ENCODE data around the gene ENOX1.

Gene ENOX1

DNA sequence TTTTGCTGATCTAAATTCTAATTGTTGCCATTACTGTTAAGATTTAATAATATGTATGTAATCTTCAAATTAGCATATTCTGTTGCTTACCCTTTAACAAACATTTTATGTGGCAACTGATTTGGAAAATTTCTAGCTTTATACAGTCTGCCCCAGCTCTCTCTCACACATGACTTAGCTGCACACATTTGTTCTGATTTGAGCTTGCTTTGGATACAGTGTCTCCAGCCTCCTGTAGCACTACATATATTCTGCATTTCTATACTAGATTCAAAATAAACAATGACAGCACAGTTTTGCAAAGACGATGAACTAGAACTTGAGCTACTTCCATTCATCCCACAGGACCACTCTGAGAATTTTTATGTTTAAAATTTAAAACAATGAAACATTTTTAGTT is 508.6 kb downstream of the ENOX1 start:
- Histone ChIP-seq H3K18ac (ENCODE audit: low read depth in 1 of 2, low read length in 2 of 2) (no peak overlapping the region), H2BK120ac (ENCODE audit: low read depth, low read length) (no peak overlapping the region), H2AK5ac (ENCODE audit: low read length, severe bottlenecking) (no peak overlapping the region), H3K9me3 (ENCODE audit: control insufficient read depth, low read length) (no peaks in the 10 kb centered on the region), H3K79me1 (replicated peaks; ENCODE audit: low read length, poor library complexity, severe bottlenecking) (no peaks in the 10 kb centered on the region), H3K4me2 (ENCODE audit: low read length, poor library complexity, severe bottlenecking) (no peak overlapping the region), H3K4ac (ENCODE audit: low read depth in 1 of 2, low read length in 2 of 2) (no peak overlapping the region), H3K27me3 (ENCODE audit: control insufficient read depth in 1 of 2, insufficient read depth in 1 of 2, low read length in 2 of 2) (no peaks in the 10 kb centered on the region), H3K36me3 (ENCODE audit: control insufficient read depth in 1 of 2, insufficient read depth in 2 of 2, low read depth in 1 of 2, low read length in 2 of 2) (no peaks in the 10 kb centered on the region), H3K23ac (ENCODE audit: low read length in 2 of 2) (no peak overlapping the region), H4K91ac (ENCODE audit: low read length) (no peak overlapping the region), H3K4me1 (ENCODE audit: control insufficient read depth, insufficient read depth, low read depth, low read length) (peaks cover 7% of the 10 kb centered on the region), H2BK15ac (ENCODE audit: low read depth, poor library complexity, severe bottlenecking) (no peak overlapping the region), H4K8ac (ENCODE audit: low read length) (no peak overlapping the region), H2BK5ac (ENCODE audit: low read depth, low read length, poor library complexity, severe bottlenecking) (no peak overlapping the region), H3K9ac (ENCODE audit: low read length) (no peak overlapping the region), H3K27ac (ENCODE audit: low read length, poor library complexity, severe bottlenecking) (no peak overlapping the region), H3K14ac (ENCODE audit: low read length in 2 of 2) (no peak overlapping the region), H3K4me3 (ENCODE audit: insufficient read depth in 1 of 2, low read depth in 1 of 2, low read length in 2 of 2) (no peak overlapping the region), H2BK12ac (ENCODE audit: low read length in 2 of 2) (no peak overlapping the region), H2AFZ (ENCODE audit: low read depth, low read length) (no peak overlapping the region)
- WGBS, result no CpG with 5 or more reads among the region's 1 CpG
- no peak for DNase-seq

DNA sequence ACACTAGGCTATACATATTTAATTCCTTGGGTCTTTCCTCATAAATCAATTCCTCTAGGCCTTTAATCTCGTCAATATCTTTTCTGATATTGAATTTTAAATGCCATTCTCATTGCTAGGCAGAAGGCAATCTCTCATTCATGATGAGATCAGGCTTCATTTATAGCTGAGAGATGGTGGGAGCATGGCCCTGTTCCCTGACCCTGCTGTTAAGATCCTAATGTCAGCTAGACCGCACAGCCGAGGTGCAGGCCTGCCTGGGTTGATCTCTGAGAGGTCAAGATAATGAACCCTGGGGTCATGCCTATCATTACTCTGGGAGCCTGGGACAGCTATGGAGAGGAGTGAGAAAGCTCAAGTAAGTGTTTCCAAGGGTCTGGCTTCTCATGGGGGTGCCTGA is 509.6 kb downstream of the ENOX1 start:
- Histone ChIP-seq H3K14ac (ENCODE audit: low read length in 2 of 2) (peak overlapping the region in 1 of 2 experiments; percentile 93), H2BK5ac (ENCODE audit: low read depth, low read length, poor library complexity, severe bottlenecking) (no peak overlapping the region), H3K4me2 (ENCODE audit: low read length, poor library complexity, severe bottlenecking) (no peak overlapping the region), H3K4me1 (ENCODE audit: control insufficient read depth, insufficient read depth, low read depth, low read length) (peaks cover 10% of the 10 kb centered on the region), H2BK12ac (ENCODE audit: low read length in 2 of 2) (peak overlapping the region in 1 of 2 experiments; percentile 59), H3K79me1 (replicated peaks; ENCODE audit: low read length, poor library complexity, severe bottlenecking) (no peaks in the 10 kb centered on the region), H3K9me3 (ENCODE audit: control insufficient read depth, low read length) (no peaks in the 10 kb centered on the region), H3K18ac (ENCODE audit: low read depth in 1 of 2, low read length in 2 of 2) (peak overlapping the region; percentile 8 to 75), H3K23ac (ENCODE audit: low read length in 2 of 2) (peak overlapping the region in 1 of 2 experiments; percentile 11), H3K27ac (ENCODE audit: low read length, poor library complexity, severe bottlenecking) (no peak overlapping the region), H2BK120ac (ENCODE audit: low read depth, low read length) (no peak overlapping the region), H3K36me3 (ENCODE audit: control insufficient read depth in 1 of 2, insufficient read depth in 2 of 2, low read depth in 1 of 2, low read length in 2 of 2) (no peaks in the 10 kb centered on the region), H3K9ac (ENCODE audit: low read length) (no peak overlapping the region), H2AK5ac (ENCODE audit: low read length, severe bottlenecking) (peak overlapping the region; percentile 11), H4K91ac (ENCODE audit: low read length) (no peak overlapping the region), H3K4me3 (ENCODE audit: insufficient read depth in 1 of 2, low read depth in 1 of 2, low read length in 2 of 2) (no peak overlapping the region), H4K8ac (ENCODE audit: low read length) (no peak overlapping the region), H3K27me3 (ENCODE audit: control insufficient read depth in 1 of 2, insufficient read depth in 1 of 2, low read length in 2 of 2) (no peaks in the 10 kb centered on the region), H2AFZ (ENCODE audit: low read depth, low read length) (no peak overlapping the region), H3K4ac (ENCODE audit: low read depth in 1 of 2, low read length in 2 of 2) (no peak overlapping the region), H2BK15ac (ENCODE audit: low read depth, poor library complexity, severe bottlenecking) (no peak overlapping the region)
- WGBS, result 74% methylated on average over 3 of the region's 3 CpGs
- no peak for DNase-seq

DNA sequence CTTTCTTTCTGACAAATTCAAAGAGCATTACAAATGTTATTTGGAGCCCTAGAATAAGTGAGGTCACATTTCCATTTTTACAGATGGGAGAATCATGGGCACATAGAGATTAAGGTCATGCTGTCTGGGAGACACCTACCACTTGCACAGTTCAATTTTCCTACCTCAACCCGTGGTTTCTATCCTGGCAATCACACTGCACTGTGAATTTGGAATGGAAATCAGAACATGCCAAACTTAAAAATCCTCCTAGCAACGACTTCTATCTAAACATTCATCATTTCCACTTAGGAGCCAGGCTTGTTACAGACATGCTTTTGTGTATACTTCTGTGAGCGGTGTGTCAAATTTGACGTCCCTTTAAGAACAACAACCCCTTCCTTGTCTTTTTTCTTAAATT is 511.9 kb downstream of the ENOX1 start:
- no peak overlapping the region for H2BK12ac ChIP-seq (ENCODE audit: low read length in 2 of 2)
- no peak overlapping the region for H4K8ac ChIP-seq (ENCODE audit: low read length)
- H3K23ac ChIP-seq (ENCODE audit: low read length in 2 of 2), result no peak overlapping the region
- H3K36me3 ChIP-seq (ENCODE audit: control insufficient read depth in 1 of 2, insufficient read depth in 2 of 2, low read depth in 1 of 2, low read length in 2 of 2), result no peaks in the 10 kb centered on the region
- H2BK15ac ChIP-seq (ENCODE audit: low read depth, poor library complexity, severe bottlenecking), result no peak overlapping the region
- no peak overlapping the region for H3K14ac ChIP-seq (ENCODE audit: low read length in 2 of 2)
- H4K91ac ChIP-seq (ENCODE audit: low read length), result no peak overlapping the region
- H3K27me3 ChIP-seq (ENCODE audit: control insufficient read depth in 1 of 2, insufficient read depth in 1 of 2, low read length in 2 of 2), result no peaks in the 10 kb centered on the region
- H3K9me3 ChIP-seq (ENCODE audit: control insufficient read depth, low read length), result no peaks in the 10 kb centered on the region
- no peak for DNase-seq
- H3K4me2 ChIP-seq (ENCODE audit: low read length, poor library complexity, severe bottlenecking), result no peak overlapping the region
- H3K4me3 ChIP-seq (ENCODE audit: insufficient read depth in 1 of 2, low read depth in 1 of 2, low read length in 2 of 2), result no peak overlapping the region
- no peak overlapping the region for H2BK120ac ChIP-seq (ENCODE audit: low read depth, low read length)
- no peak overlapping the region for H2AFZ ChIP-seq (ENCODE audit: low read depth, low read length)
- no peak overlapping the region for H3K18ac ChIP-seq (ENCODE audit: low read depth in 1 of 2, low read length in 2 of 2)
- 54% methylated on average over 2 of the region's 4 CpGs for WGBS
- H3K4me1 ChIP-seq (ENCODE audit: control insufficient read depth, insufficient read depth, low read depth, low read length), result peaks cover 10% of the 10 kb centered on the region
- no peak overlapping the region for H3K4ac ChIP-seq (ENCODE audit: low read depth in 1 of 2, low read length in 2 of 2)
- H2AK5ac ChIP-seq (ENCODE audit: low read length, severe bottlenecking), result no peak overlapping the region
- no peak overlapping the region for H3K9ac ChIP-seq (ENCODE audit: low read length)
- H3K27ac ChIP-seq (ENCODE audit: low read length, poor library complexity, severe bottlenecking), result no peak overlapping the region
- no peaks in the 10 kb centered on the region for H3K79me1 ChIP-seq (replicated peaks; ENCODE audit: low read length, poor library complexity, severe bottlenecking)
- H2BK5ac ChIP-seq (ENCODE audit: low read depth, low read length, poor library complexity, severe bottlenecking), result no peak overlapping the region

DNA sequence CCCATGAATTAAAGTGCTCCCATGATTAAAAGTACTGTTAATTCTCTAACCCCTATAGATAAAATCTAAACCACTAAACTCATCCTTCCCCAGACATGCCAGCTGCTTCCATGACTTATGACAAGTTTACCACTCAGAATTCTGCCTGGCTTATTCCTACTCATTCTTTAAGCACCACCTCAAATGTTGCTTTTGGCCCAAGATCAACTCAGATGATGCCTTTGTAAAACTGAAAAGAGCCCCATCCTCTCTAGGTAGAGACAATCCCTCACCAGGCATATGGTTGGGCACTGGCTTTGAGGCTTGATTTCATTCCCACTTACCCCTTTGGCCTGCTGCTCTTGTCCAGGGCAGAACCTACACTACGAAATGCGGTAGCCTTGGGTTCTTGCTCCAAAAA is 513.4 kb downstream of the ENOX1 start:
- DNase-seq, result peak; percentile 17
- Histone ChIP-seq H2BK120ac (ENCODE audit: low read depth, low read length) (no peak overlapping the region), H3K9me3 (ENCODE audit: control insufficient read depth, low read length) (no peaks in the 10 kb centered on the region), H2BK15ac (ENCODE audit: low read depth, poor library complexity, severe bottlenecking) (no peak overlapping the region), H4K91ac (ENCODE audit: low read length) (no peak overlapping the region), H3K36me3 (ENCODE audit: control insufficient read depth in 1 of 2, insufficient read depth in 2 of 2, low read depth in 1 of 2, low read length in 2 of 2) (no peaks in the 10 kb centered on the region), H2BK12ac (ENCODE audit: low read length in 2 of 2) (peak overlapping the region in 1 of 2 experiments; percentile 92), H3K4me1 (ENCODE audit: control insufficient read depth, insufficient read depth, low read depth, low read length) (peaks cover 11% of the 10 kb centered on the region), H3K14ac (ENCODE audit: low read length in 2 of 2) (no peak overlapping the region), H3K4ac (ENCODE audit: low read depth in 1 of 2, low read length in 2 of 2) (no peak overlapping the region), H2AK5ac (ENCODE audit: low read length, severe bottlenecking) (no peak overlapping the region), H3K4me2 (ENCODE audit: low read length, poor library complexity, severe bottlenecking) (no peak overlapping the region), H3K9ac (ENCODE audit: low read length) (no peak overlapping the region), H4K8ac (ENCODE audit: low read length) (no peak overlapping the region), H3K23ac (ENCODE audit: low read length in 2 of 2) (no peak overlapping the region), H3K79me1 (replicated peaks; ENCODE audit: low read length, poor library complexity, severe bottlenecking) (no peaks in the 10 kb centered on the region), H3K27me3 (ENCODE audit: control insufficient read depth in 1 of 2, insufficient read depth in 1 of 2, low read length in 2 of 2) (no peaks in the 10 kb centered on the region), H3K27ac (ENCODE audit: low read length, poor library complexity, severe bottlenecking) (peak overlapping the region; percentile 24), H2AFZ (ENCODE audit: low read depth, low read length) (no peak overlapping the region), H2BK5ac (ENCODE audit: low read depth, low read length, poor library complexity, severe bottlenecking) (no peak overlapping the region), H3K4me3 (ENCODE audit: insufficient read depth in 1 of 2, low read depth in 1 of 2, low read length in 2 of 2) (no peak overlapping the region), H3K18ac (ENCODE audit: low read depth in 1 of 2, low read length in 2 of 2) (peak overlapping the region in 1 of 2 experiments; percentile 6)
- WGBS, result 98% methylated on average over 2 of the region's 2 CpGs

Measured in mesenchymal stem cell (in vitro differentiated cells and primary cell).